Activated CD4-positive, alpha-beta T cell treated with anti-CD3 and anti-CD28 coated beads, Interleukin-2, amount 50 U/mL, for 1 hour (primary cell): ENCODE measurements around the gene CD80.
"Not testable (repeated sequence)": the region's sequence is repeated elsewhere in the genome, so short reads cannot be mapped to it uniquely, and the experiment has no call there.

Experiments
- DNase-seq: peaks from one replicate; pipeline ENCODE4 v3.0.0-alpha.2; 2020

Gene CD80

DNA sequence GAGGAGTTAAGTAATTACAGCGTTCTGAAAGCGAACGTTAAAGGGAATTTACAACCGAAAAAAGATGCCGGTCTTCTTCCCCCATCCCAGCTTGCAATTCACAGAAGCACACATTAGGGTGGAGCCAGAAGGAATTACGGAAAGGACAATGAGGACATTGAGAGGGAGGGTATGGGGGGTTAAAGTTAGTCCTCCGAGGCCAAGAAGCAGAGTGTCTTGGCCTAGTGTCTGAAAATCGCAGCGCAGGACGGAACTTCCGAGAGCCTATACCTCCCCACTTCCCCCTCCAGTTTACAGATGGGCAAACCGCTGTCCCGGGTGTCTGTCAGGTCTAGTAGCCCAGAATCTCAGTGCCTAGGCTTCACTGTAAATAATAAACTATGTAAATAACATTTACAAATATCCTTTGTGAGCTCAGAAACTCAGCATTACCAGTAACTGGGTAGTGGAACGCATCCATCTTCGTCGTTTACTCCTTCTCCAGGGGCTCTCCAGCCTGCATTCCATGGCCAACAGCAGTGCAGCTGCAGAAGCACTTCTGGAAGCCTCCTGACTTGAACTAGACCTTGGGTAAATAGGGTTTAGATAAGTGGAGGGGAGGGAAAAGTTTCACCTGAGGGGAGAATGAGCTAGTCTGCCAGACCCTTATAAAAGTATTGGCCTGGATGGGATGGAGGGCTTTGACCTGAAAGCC, 20.8 kb upstream of the CD80 start:
- no peak for DNase-seq

DNA sequence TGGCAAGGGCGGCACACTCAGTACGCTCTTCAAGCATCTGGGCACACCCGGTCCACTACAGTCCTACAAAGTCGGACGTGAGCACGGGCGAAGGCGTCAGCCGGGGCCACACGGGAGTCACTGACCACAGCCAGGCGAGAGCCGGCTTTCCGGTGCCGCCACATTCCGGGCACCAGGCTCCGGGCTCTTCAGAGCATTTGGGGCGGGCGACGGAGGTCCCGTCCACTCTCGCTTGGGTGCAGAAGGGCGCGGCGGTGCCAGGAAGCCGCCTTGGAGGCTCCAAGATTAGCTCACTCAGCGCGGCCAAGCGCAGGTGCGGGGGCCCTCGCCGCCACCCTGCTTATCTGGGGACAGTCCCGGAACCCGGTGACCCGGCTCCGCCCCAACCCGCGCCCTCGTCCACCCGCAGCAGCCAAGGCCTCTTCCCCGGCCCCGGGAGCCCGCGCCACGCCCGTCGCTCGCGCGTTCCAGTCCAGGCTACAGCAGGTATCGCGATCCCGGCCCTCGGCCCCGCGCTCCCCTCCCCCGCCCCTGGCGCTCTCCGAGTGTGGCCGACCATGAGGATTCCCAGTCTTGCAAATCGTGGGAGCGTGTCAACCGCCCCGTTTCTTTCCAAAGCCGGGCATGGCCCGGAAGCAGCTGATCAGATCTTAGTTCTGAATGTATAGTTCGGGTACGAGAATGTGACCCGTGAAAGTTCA, 20.1 kb upstream of the CD80 start, which contains the start of gene ADPRH:
ADPRH (plus strand) TSS at position 127 of the 701 bp plus-strand sequence. CDS start 2,678 bp downstream, outside the sequence.
- peak; percentile 31 for DNase-seq

DNA sequence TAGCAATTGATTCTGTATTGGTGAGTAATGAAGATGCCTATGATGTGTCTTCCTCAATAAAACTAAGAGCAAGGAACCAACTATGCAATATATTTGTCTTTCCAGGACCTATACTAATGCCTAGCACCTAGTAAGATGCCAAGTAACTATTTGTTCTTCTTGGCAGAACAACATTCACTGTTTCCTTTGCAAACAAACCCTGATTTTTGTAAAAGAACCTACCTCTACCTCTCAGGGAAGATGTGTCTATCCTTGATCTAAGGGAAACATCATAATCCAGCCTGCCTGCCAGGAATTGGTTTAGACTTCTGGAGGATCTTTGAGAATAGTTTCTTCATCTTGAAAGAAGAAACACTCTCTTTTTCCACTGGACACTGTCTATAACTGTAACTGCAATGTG, 16.1 kb upstream of the CD80 start:
- DNase-seq: no peak

DNA sequence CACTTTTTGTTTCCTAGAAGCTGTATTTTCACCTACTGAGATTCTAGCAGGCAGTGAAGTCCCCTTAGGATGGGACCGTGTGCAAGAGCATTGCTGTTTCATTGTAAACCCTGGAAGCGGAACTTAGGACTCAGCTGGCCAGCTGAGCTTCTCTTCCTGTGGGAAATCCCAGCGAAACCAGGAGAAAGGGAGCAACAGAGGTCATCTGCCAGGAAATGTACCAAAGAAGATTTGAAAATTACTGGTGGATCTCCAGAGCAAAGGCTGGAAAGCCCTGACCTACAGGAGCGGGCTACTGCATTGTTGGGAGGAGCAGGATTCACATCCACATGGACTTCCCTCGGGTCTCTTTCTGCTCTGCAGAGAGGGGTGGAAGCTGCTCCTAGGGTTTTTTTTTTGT, 12.3 kb upstream of the CD80 start:
- no peak for DNase-seq

DNA sequence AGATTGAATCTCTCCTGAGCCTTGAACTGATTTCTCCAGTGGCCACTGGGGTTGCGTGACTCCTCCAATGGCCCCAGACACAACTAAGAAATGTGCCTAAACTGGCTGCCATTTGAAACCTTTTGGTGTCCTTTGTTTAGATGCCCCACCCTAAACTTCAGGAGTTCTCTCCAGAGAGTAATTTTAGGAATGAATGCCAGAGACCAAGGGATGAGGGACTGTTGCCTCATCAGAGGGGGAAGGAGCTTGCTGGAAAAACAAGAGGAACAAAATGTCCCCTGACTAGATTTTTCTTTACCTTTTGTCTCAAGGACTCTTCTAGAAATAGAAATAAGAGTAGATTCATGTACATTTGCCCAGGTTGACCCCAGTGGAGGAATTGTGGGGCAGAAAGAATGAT, 11.8 kb upstream of the CD80 start:
- DNase-seq: no peak

DNA sequence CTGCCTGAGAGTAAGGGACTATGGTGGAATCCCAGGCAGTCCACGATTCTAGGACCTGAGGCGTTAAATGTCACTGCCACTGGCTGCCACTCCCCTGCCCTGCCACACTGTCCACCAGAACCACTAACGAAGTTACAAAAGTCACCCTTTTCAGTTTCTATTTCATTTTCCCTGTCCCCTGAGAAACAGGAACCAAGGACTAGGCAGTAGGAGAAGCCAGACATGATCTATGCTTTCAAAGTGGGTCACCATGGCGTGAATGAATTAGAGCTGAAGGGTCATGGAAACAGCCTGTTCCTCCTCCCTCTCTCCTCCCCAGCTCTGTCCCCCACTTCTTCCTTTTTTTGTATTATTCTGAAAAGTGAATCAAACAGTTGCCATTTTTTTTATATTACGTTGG, 10.8 kb upstream of the CD80 start:
- no peak for DNase-seq

DNA sequence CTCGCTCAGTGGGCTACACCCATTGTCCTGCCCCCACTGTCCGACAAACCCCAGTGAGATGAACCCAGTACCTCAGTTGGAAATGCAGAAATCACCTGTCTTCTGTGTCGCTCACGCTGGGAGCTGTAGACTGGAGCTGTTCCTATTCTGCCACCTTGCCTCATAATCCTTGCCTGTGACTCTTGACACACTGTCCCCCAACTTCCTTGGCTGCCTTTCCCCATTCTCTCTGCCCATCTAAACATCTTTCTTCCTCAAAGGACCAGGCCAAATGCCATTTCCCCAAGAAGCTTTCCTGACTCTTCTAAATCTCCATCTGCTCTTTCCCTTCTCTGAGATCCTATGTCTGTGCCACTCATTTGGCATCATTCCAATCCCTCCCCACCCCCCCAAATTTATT, 9.7 kb upstream of the CD80 start:
- DNase-seq: no peak

DNA sequence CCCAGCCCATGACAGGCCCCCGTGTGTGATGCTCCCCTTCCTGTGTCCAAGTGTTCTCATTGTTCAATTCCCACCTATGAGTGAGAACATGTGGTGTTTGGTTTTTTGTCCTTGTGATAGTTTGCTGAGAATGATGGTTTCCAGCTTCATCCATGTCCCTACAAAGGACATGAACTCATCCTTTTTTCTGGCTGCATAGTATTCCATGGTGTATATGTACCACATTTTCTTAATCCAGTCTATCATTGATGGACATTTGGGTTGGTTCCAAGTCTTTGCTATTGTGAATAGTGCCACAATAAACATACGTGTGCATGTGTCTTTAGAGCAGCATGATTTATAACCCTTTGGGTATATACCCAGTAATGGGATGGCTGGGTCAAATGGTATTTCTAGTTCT, 3.9 kb upstream of the CD80 start:
- DNase-seq: not testable (repeated sequence)

DNA sequence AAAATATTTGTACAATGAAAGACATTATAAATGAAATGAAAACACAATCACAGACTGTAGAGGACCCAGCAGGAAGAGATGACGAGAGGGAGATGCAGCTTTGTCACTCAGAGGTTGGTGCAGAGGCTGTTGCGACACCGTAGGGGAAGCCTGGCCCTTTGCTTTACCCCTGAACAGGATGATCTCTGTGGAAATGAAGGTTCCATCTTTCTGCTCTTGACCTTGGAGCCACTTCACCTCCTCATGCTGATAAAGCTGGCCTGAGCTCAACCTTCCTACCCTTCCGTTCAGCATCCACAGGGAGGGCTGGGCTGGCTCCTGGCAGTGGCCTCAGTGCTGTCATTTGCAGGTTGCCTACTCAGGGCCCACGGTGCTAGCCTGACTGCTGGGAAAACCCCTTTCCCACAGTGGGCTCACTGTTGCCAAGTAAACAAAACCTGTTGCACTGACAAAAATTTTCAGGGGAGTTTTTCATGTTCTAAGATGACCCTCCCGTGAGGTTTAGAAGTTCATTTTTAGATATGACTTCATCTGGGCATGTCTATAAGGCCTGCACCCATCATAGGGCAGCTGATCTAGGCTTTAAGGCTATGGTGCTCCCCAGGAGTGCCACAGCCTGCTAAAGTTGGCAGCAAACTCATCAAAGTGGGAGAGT, 3.0 kb upstream of the CD80 start:
- DNase-seq: peak; percentile 29

DNA sequence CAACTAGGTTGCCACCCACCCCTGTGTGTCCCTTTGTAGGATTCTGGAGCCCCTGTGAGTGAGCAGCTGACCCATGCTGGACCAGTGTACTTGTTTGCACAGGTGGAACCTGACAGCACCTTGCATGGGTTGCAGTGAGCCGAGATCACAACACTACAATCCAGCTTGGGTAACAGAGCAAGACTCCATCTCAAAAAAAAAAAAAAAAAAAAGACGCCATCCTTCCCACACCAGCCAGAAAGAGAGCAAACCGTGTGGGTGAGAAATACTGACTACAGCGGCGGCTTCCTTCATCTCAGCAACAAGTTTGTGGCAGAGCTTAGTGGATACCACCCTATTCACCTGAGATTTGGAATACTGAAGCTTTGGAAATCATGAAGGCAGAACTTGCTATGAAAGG, 746 bp upstream of the CD80 start:
- DNase-seq: no peak

DNA sequence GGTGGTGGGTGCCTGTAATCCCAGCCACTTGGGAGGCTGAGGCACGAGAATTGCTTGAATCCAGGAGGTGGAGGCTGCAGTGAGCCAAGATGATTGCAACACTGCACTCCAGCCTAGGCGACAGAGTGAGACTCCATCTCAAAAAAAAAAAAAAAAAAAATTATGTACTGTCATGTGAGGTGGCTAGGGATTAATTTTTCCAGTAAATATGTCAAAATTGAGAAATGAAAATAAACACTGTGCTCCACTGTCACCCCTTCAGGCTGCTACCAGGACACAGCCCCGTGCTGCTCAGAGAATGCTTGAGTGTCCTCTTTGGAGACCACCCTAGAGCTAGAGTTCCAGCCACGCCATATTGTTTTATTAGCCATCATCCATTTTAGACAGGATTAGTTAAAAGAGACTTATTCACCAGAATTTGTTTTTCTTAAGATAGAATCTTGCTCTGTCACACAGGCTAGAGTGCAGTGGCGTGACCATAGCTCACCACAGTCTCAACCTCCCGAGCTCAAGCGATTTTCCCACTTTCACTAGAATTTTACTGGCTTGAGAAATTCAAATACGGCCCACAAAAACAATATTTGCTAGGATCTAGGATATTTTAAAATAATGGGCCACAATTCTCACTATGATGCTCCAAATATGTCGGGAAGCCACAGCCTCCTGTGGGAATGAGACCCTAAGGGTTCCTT, 642 bp downstream of the CD80 start:
- no peak for DNase-seq

DNA sequence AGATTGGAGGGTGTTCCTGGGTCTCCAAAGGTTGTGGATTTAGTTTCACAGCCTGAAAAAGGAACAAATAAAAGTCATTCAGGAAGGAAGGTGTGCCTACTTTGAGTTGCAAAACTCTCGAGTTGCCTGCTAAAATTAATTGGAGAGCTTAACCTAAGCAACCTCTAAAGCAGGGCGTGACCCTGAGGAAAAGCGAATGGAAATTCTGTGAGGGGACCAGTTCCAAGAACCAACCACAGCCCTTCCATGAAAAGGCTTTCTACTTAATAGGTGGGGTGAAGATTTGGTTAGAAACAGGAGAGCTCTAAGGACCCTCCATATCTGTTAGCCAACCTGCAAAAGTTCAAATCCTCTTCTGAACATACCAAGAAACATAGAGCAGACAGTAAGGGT, 1.5 kb downstream of the CD80 start:
- no peak for DNase-seq

DNA sequence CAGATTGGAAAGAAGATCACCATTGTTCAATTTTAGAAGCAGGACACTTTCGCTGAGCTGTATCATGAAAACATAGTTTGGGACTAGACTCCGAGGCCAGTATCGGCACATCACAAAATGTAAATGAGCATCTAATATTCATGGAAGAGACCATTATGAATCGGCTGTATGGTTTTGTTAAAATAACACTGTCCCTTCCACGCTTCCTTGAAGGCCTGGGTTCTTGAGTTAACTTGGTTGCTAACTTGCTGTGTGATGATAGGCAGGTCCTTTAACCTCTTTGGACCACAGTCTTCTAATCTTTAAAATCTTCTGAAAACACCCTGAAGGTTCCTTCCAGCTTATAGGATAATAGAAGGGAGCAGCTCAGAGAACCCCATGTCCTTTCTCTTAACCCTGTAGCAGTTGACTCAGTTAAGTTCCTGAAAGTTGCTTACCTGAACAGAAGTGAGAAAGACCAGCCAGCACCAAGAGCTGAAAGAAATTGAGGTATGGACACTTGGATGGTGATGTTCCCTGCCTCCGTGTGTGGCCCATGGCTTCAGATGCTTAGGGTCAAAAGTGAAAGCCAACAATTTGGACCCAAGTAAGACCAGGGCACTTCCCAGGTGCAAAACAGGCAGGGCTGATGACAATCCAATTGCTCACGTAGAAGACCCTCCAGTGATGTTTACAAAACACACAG, 2.1 kb downstream of the CD80 start:
- no peak for DNase-seq

DNA sequence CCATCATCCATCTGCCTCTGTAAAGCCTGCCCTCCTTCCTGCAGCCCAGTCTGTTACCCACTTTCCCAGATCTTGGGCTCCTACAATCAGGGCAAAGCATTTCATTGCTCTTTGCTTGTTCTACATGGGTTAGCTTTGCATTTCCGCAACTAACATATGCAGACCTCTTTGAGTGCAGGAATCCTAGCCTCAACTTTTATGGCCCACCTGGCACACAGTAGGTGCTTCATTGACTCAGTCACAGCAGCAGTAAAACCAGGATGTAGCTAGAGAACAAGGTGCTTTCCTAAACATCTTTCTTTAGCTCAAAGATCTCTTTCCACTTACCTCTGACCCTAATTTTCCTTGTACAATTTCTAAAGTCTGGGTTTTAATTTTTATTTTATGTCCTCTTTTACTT, 3.5 kb downstream of the CD80 start:
- DNase-seq: no peak

DNA sequence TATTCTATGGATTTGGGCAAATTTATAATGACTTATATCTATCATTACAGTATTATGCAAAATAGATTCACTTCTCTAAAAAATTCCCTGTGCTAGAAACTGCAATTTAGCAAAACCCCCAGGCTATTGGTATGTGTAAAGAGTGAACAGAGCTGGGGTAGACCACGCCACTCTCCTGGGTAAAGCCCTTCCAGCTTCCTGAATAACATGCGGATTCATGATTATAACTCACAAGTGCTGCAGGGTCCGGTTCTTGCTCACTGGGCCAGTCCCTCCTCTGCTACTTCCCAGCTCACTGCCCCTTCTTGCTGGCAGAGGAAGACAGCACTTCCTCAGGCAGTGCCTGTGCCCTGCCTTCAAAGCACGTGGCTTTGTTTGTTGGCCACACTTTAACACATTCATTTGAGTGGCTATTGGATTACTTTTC, 4.1 kb downstream of the CD80 start:
- no peak for DNase-seq

DNA sequence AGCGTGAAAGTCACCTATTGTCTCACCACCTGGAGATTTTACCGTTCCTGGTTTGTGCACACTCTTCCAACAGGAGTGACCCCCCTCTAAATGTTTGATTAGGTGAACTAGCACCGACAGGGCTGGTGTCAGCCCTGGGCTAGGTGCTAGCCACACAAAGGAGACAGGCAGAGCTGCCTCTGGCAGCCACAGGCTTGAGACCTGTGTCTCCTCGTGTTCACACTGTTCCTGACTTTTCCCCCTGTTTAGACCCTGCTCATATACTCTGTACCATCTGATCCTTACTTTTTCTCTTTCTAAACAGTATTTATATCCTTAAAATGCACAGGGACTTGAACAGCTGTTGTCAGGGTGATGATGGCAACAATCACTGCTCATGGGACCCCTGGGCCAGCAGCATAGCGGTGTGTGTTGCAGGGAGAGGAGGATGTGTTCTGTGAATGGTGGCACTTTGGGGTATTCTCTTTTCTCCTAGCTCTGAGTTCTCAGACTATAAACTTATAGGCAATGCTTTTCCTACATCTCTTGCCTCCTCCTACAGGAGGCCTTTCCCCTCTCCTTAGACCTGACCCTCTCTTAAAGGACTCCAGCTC, 5.5 kb downstream of the CD80 start:
- no peak for DNase-seq

DNA sequence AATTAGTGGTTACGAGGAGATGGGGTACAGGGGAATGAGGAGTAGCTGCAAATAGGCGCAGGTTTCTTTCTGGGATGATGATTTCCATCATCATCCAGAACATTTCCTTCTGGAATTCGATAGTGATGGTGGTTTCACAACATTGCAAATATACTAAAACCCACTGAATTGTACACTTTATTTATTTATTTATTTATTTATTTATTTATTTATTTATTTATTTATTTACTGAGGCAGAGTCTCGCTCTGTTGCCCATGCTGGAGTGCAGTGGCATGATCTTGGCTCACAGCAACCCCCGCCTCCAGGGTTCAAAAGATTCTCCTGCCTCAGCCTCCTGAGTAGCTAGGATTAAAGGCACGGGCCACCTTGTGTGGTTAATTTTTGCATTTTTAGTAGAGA, 6.5 kb downstream of the CD80 start:
- DNase-seq: not testable (repeated sequence)

DNA sequence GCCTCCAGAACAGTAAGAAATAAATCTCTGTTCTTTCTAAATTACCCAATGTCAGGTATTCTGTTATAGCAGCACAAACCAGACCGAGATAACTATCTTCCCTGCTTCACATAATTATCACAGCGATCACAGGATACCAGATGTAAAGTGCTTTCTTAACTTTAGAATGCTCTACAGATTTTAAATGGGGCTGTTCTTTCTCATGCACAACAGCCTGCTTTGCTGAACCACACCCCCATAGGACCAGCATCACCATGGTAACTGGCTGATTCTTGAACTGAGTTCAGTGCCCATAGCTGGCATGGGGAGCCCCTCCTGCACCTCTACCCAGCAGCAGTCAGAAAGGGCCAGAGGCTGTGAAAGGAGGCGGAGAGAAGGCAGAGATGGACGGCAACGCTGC, 7.8 kb downstream of the CD80 start:
- no peak for DNase-seq

DNA sequence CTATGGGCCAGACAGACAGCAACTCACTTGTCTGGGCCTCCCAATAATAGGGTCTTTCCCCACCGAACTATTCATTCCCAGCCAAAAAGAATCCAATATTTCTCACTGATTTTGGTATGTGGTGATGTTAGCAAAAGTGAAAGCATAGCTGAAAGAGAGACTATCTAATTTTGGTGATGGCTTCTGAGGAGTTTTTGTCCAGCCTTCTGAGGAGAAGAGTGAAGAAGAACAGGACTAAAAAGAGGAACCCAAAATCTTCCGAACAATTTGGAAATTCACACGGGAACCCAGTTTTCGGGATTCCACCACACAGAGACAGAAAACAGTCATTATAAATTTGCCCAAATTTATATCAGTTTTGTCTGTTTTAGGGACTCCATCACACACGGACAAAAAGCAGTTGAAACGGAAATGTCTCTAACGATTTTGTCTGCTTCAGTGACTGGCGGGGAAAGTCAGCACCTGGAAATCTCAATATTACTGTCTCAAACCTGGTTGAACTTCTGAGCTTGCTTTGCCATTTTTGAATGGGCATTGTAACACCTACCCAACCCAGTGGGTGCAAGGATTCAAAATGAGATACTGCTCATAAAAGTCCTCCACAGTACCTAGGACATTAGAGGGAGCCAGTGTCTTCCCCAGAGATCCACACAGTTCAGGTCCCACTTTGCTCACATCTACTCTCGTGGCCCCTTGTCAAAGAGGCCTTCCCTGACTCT, 9.1 kb downstream of the CD80 start:
- no peak for DNase-seq

DNA sequence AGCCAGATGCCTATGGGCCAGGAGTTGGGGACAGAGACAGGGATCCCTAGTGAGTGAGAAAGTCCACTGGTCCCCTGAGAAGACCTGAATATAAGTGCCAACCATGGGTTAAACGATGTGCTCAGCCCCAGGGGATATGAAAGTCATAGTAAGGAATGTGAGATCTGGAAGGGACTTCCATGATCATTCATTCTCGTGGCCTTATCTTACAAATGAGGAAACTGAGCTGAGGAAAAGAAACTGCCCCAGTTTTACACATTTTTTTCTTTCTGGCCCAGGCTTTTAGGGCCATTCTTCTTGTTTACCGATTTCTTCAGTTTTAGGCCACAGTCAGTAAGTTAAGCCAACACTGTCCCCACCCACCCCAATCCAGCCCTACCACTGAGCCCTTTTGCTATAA, 11.1 kb downstream of the CD80 start:
- no peak for DNase-seq

DNA sequence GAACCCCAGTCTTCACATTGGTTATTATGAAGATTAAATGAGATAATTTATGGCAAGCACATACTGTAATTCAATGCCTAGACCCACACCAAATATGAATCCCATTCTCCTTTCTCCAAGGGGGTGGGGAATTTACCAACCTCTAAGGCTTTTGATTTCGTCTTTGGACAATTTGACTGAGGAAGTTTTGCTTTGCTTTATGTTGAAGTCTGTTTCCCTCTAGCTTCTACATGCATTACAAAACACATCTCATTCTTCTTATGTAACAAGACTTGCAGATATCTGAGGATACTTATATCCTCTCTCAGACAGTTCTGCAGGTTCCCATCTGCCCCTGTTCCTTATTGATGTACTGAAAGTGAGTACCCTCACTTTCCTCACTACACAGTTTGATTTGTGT, 12.2 kb downstream of the CD80 start:
- DNase-seq: no peak

DNA sequence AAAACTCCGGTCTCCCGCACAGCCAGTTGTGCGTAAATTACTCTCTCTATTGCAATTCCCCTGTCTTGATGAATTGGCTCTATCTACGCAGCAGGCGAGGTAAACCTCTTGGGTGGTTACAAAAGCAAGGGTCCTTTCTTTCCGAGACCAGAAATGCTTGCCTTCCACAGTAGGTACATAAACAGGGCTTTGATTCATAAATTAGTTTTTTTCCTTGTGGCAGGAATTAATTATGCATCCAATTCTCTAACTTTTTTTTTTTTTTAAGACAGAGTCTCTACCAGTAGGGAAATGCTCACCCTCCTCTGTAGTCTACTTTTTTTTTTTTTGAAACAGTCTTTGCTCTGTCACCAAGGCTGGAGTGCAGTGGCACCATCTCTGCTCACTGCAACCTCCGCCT, 16.3 kb downstream of the CD80 start:
- no peak for DNase-seq
